ENCODE results near the gene MAST3. TPM values are rescaled to one million over a fixed set of nuclear protein-coding genes. Genes with fewer than 3 reads are reported as not detected.

Gene MAST3
- total RNA-seq, 1 donor from 2014 or later, result 9.6 TPM

DNA sequence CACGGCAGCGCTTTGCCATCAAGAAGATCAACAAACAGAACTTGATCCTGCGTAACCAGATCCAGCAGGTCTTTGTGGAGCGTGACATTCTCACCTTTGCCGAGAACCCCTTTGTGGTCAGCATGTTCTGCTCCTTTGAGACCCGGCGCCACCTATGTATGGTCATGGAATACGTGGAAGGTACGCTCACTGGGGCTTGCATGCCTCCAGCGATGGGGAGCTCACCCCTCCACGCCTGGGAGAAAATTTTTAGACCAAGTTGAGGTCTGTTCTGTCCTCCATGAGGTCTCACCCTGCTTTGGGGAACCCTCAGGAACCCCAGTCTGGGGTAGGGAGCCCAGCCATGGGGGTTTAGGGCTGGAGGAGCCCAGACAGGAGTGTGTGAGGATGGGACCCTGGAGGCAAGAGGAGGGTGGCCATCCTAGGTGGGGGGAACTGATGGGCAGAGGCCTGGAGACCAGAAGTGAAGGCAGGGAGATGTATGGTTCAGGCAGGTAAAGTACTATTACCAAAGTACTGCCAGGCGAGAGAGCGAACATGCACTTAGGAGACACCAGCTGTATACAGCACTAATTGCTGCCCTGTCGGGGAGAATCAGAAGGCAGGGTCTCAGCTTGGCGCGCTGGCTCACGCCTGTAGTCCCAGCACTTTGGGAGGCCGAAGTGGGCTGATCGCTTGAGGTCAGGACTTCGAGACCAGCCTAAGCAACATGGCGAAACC, 33.1 kb downstream of the MAST3 start:
- H3K9me3 ChIP-seq, result no peaks in the 10 kb centered on the region
- H3K4me1 ChIP-seq, result no peaks in the 10 kb centered on the region
- H3K27me3 ChIP-seq, result no peaks in the 10 kb centered on the region
- TF ChIP-seq POLR2AphosphoS5 (IDR thresholded peaks at IDR 0.05; ENCODE audit: insufficient read depth in 1 of 2, low read depth in 1 of 2) (no peak), CTCF (IDR thresholded peaks at IDR 0.05) (no peak), POLR2A (IDR thresholded peaks at IDR 0.05) (no peak)
- no peak for DNase-seq (ENCODE audit: extremely low spot score in 2 of 2)
- intact Hi-C loops (cut with DNase I), result no loop called here
- H3K4me3 ChIP-seq, result no peak overlapping the region
- H3K36me3 ChIP-seq, result peaks cover 0 to 33% of the 10 kb centered on the region in 2 donors
- H3K27ac ChIP-seq, result no peak overlapping the region

DNA sequence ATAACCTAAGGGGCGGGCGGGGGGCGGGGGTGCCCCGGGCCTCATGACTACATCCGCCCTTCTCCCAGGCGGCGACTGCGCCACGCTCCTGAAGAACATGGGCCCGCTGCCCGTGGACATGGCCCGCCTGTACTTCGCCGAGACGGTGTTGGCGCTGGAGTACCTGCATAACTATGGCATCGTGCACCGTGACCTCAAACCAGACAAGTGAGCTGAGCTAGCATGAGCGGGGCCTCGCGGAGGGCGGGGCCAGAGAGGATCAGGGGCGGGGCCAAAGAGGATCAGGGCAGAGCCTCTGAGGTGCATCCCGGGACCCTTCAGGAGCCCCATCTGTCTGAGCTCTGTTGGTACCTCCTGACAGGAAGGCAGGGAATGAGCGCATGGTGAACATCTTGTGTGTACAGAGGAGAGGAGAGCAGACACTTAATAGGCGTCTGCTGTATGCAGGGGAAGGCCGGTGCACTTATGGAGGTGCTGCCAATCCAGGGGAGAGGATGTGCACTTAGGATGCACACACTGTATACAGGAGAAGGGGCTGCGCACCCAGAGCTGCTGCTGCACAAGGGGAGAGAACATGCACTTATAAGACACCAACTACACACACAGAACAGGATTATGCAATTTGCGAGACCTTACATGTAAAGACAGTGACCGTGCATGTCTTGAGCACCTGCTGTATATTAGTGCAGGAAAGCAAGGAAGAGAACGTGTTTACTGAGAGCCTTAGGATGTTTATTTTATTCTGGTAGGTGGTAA, 34.4 kb downstream of the MAST3 start:
- Histone ChIP-seq H3K4me3 (no peak overlapping the region), H3K4me1 (no peaks in the 10 kb centered on the region), H3K9me3 (no peaks in the 10 kb centered on the region), H3K36me3 (peaks cover 0 to 33% of the 10 kb centered on the region in 2 donors), H3K27ac (no peak overlapping the region), H3K27me3 (no peaks in the 10 kb centered on the region)
- intact Hi-C loops (cut with DNase I), result no loop called here
- no peak for DNase-seq (ENCODE audit: extremely low spot score in 2 of 2)
- TF ChIP-seq CTCF (IDR thresholded peaks at IDR 0.05), result no peak
- TF ChIP-seq POLR2AphosphoS5 (IDR thresholded peaks at IDR 0.05; ENCODE audit: insufficient read depth in 1 of 2, low read depth in 1 of 2), result no peak
- TF ChIP-seq POLR2A (IDR thresholded peaks at IDR 0.05), result no peak

DNA sequence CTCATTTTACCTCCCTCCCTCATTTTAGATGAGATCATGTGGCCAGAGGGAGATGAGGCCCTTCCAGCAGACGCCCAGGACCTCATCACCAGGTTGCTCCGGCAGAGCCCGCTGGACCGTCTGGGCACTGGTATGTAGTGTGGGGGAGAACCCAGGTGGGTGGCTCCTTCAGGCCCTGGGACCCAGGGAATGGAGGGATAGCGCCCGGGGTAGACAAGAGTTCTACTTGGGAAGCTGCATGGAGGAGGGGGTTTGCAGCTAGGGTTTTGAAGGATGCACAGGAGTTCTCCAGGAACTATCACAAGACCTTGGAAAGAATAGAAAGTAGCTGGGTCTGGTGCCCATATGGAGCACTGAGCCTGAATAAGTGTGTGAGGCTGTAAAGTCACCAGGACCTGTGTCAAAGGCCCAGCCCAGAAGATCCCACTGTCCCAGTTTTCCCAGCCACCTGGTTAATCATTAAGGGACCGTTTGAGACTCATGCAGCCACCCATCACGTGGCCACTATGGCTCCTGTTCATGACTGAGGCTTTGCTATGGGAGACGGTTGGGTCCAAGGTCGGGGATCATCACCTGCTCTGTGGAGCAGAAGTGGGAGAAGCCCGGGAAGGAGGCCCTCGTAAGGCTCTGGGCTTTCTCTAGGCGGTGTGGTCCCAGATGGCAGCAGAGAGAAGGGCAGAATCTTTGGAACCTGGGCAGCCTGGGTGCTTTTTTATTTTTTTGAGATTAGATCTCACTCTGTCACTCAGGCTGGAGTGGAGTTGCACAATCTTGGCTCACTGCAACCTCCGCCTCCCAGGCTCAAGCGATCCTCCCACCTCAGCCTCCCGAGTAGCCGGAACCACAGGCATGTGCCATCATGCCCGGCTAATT, 38.4 kb downstream of the MAST3 start:
- Histone ChIP-seq H3K36me3 (peaks cover 0 to 36% of the 10 kb centered on the region in 2 donors), H3K27ac (no peak overlapping the region), H3K4me1 (no peaks in the 10 kb centered on the region), H3K4me3 (no peak overlapping the region), H3K27me3 (no peaks in the 10 kb centered on the region), H3K9me3 (no peaks in the 10 kb centered on the region)
- no peak for DNase-seq (ENCODE audit: extremely low spot score in 2 of 2)
- intact Hi-C loops (cut with DNase I), result no loop called here
- TF ChIP-seq POLR2A (IDR thresholded peaks at IDR 0.05) (no peak), CTCF (IDR thresholded peaks at IDR 0.05) (no peak), POLR2AphosphoS5 (IDR thresholded peaks at IDR 0.05; ENCODE audit: insufficient read depth in 1 of 2, low read depth in 1 of 2) (no peak)

DNA sequence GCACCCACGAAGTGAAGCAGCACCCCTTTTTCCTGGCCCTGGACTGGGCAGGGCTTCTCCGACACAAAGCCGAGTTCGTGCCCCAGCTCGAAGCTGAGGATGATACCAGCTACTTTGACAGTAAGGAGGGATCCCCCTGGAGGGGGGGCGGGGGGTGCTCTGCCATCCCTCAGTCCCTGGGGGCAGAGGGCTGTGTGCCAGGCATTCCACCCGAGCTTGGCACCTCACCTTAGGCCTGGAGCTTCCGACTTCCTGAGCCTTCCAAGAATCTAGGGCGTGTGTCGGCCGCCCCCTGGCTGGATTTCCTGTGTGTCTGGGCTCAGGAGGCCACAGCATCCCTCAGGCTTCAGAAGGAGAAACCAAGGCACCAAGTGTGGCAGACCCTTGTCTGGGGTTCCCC, 39.7 kb downstream of the MAST3 start:
- Histone ChIP-seq H3K36me3 (peaks cover 0 to 36% of the 10 kb centered on the region in 2 donors), H3K4me3 (no peak overlapping the region), H3K9me3 (no peaks in the 10 kb centered on the region), H3K4me1 (no peaks in the 10 kb centered on the region), H3K27ac (no peak overlapping the region), H3K27me3 (no peaks in the 10 kb centered on the region)
- intact Hi-C loops (cut with DNase I), result no loop called here
- DNase-seq (ENCODE audit: extremely low spot score in 2 of 2), result no peak
- TF ChIP-seq POLR2A (IDR thresholded peaks at IDR 0.05), result no peak
- no peak for TF ChIP-seq CTCF (IDR thresholded peaks at IDR 0.05)
- no peak for TF ChIP-seq POLR2AphosphoS5 (IDR thresholded peaks at IDR 0.05; ENCODE audit: insufficient read depth in 1 of 2, low read depth in 1 of 2)

All from vagina (tissue), 2 donors.